ENCODE measurements around the gene RANBP9. TPM values are rescaled to one million over a fixed set of nuclear protein-coding genes. Genes with fewer than 3 reads are reported as not detected.
A peak's percentile ranks its signal among the peaks of the same experiment; 100 is the strongest.

Gene RANBP9
- total and polyA plus RNA-seq, 2 of the 13 experiments (the other 11 are each of a cell fraction or from before 2014, with no cell fraction given) = 26.6 to 30.6 TPM

- TF ChIP-seq TSC22D2 (CRISPR knock-in tag; IDR thresholded peaks at IDR 0.05; ENCODE audit: borderline replicate concordance) = 0 out of 2 replicates have a peak, but pooled peaks have one; percentile 7
- peak; percentile 100 for TF ChIP-seq HNF4A (CRISPR knock-in tag; IDR thresholded peaks at IDR 0.05)
- no peak for TF ChIP-seq ZNF510 (CRISPR knock-in tag; IDR thresholded peaks at IDR 0.05; ENCODE audit: low read depth)
- peak; percentile 63; the same call in 1 of the 2 replicates for TF ChIP-seq FOSL1 (CRISPR knock-in tag; IDR thresholded peaks at IDR 0.05; ENCODE audit: borderline replicate concordance)
- peak; percentile 59 for TF ChIP-seq ELF3 (CRISPR knock-in tag; IDR thresholded peaks at IDR 0.05)
- peak; percentile 73; the same call in 1 of the 2 replicates for TF ChIP-seq ARID2 (CRISPR knock-in tag; IDR thresholded peaks at IDR 0.05; ENCODE audit: borderline replicate concordance)
- no peak for TF ChIP-seq ZNF713 (CRISPR knock-in tag; IDR thresholded peaks at IDR 0.05)
- peak; percentile 62; the same call in 1 of the 2 replicates for TF ChIP-seq DMAP1 (CRISPR knock-in tag; IDR thresholded peaks at IDR 0.05)
- no peak for TF ChIP-seq ZBTB42 (CRISPR knock-in tag; IDR thresholded peaks at IDR 0.05)
- peak; percentile 74; the same call in 1 of the 2 replicates for TF ChIP-seq ETV5 (CRISPR knock-in tag; IDR thresholded peaks at IDR 0.05; ENCODE audit: borderline replicate concordance)
- TF ChIP-seq KLF13 (CRISPR knock-in tag; IDR thresholded peaks at IDR 0.05) = no peak
- peak; percentile 100 for TF ChIP-seq SOX5 (CRISPR knock-in tag; IDR thresholded peaks at IDR 0.05; ENCODE audit: borderline replicate concordance)
- peak; percentile 87 for TF ChIP-seq KAT8 (CRISPR knock-in tag; IDR thresholded peaks at IDR 0.05)
- peak; percentile 72 for TF ChIP-seq MNT (IDR thresholded peaks at IDR 0.05)
- 0 out of 2 replicates have a peak, but pooled peaks have one; percentile 53 for TF ChIP-seq ZIK1 (CRISPR knock-in tag; IDR thresholded peaks at IDR 0.05; ENCODE audit: borderline replicate concordance, low read depth)
- peak; percentile 47 for TF ChIP-seq POLR2AphosphoS5 (IDR thresholded peaks at IDR 0.05; ENCODE audit: low read depth, low read length)
- peak; percentile 93 for TF ChIP-seq ZNF710 (CRISPR knock-in tag; IDR thresholded peaks at IDR 0.05; ENCODE audit: borderline replicate concordance)
- TF ChIP-seq ZBTB38 (CRISPR knock-in tag; IDR thresholded peaks at IDR 0.05) = no peak
- TF ChIP-seq MBD4 (IDR thresholded peaks at IDR 0.05; ENCODE audit: borderline replicate concordance, low read length) = peak; percentile 96
- TF ChIP-seq SNAPC2 (CRISPR knock-in tag; IDR thresholded peaks at IDR 0.05) = peak; percentile 93; the same call in 1 of the 2 replicates
- TF ChIP-seq SYNCRIP (IDR thresholded peaks at IDR 0.05; ENCODE audit: insufficient read depth, low read depth, low read length) = no peak
- peak; percentile 67; the same call in 1 of the 2 replicates for TF ChIP-seq STAT5B (CRISPR knock-in tag; IDR thresholded peaks at IDR 0.05)
- TF ChIP-seq PAXIP1 (CRISPR knock-in tag; conservative IDR thresholded peaks at IDR 0.05) = peak; percentile 99
- TF ChIP-seq ZNF143 (CRISPR knock-in tag; IDR thresholded peaks at IDR 0.05) = no peak
Observed at GRCh38 chr6:13604546-13605416, 106.9 kb downstream of the RANBP9 start (continued).
